Keratinocyte (primary cell): ENCODE measurements around the gene TRAF3. TPM values are rescaled to one million over a fixed set of nuclear protein-coding genes. Genes with fewer than 3 reads are reported as not detected.

ENCODE experiments used
- DNase-seq: peaks from one replicate; pipeline ENCODE4 v3.0.0-alpha.2; 2011; ENCODE audit warnings: low read depth, missing footprints, low spot score
- FAIRE-seq: peaks from 2 replicates; lab custom pipeline; 2011; peaks lifted over from hg19 to GRCh38; lab: Jason Lieb, UNC
- H2AFZ ChIP-seq: 2 replicates; pipeline ENCODE4 v1.6.0; 2012; ENCODE audit warnings: low read length, control low read depth, inconsistent platforms; ENCODE audit not compliant: control insufficient read depth
- H3K27ac ChIP-seq: 2 replicates; pipeline ENCODE4 v1.5.1; 2011; ENCODE audit warnings: low read length; ENCODE audit not compliant: control insufficient read depth, insufficient read depth
- H3K27me3 ChIP-seq: 3 replicates; pipeline ENCODE4 v1.6.0; 2011; ENCODE audit warnings: low read length; ENCODE audit not compliant: control insufficient read depth, insufficient read depth; ENCODE audit errors: extremely low read depth
- H3K36me3 ChIP-seq, 2 experiments: 2 replicates in 1 of 2; 3 replicates in 1 of 2; pipeline ENCODE4 v1.5.1; 2011; ENCODE audit warnings: low read length in 2 of 2, mild to moderate bottlenecking in 1 of 2; ENCODE audit not compliant: control insufficient read depth in 2 of 2, insufficient read depth in 2 of 2; ENCODE audit errors: extremely low read depth in 1 of 2
- H3K4me1 ChIP-seq: 3 replicates; pipeline ENCODE4 v1.5.1; 2011; ENCODE audit warnings: low read length; ENCODE audit not compliant: control insufficient read depth, insufficient read depth; ENCODE audit errors: extremely low read depth
- H3K4me2 ChIP-seq: 3 replicates; pipeline ENCODE4 v1.6.0; 2011; ENCODE audit warnings: low read depth, low read length; ENCODE audit not compliant: control insufficient read depth, insufficient read depth; ENCODE audit errors: extremely low read depth
- H3K4me3 ChIP-seq, 3 experiments: fragments of 200-600 bp in 1 of 3; sonication (generic) in 1 of 3; 2 replicates in 2 of 3; 3 replicates in 1 of 3; pipeline ENCODE4 v1.5.1; 2011 to 2016; ENCODE audit warnings: low read length in 3 of 3, mild to moderate bottlenecking in 3 of 3, control low read depth in 2 of 3, inconsistent platforms in 1 of 3, low read depth in 1 of 3, mixed read lengths in 1 of 3, mixed run types in 1 of 3, moderate library complexity in 1 of 3; ENCODE audit not compliant: control insufficient read depth in 2 of 3, insufficient read depth in 2 of 3; ENCODE audit errors: extremely low read depth in 1 of 3
- H3K79me2 ChIP-seq: 2 replicates; pipeline ENCODE4 v1.6.0; 2012; ENCODE audit warnings: low read length; ENCODE audit not compliant: control insufficient read depth, insufficient read depth
- H3K9ac ChIP-seq: 3 replicates; pipeline ENCODE4 v1.6.0; 2011; ENCODE audit warnings: low read length; ENCODE audit not compliant: control insufficient read depth, insufficient read depth; ENCODE audit errors: extremely low read depth
- H3K9me1 ChIP-seq: 3 replicates; pipeline ENCODE4 v1.6.0; 2011; ENCODE audit warnings: low read length; ENCODE audit not compliant: control insufficient read depth, insufficient read depth; ENCODE audit errors: extremely low read depth
- H3K9me3 ChIP-seq: 2 replicates; pipeline ENCODE4 v1.5.1; 2012; ENCODE audit warnings: low read depth, low read length; ENCODE audit not compliant: control insufficient read depth
- H4K20me1 ChIP-seq: 3 replicates; pipeline ENCODE4 v1.6.0; 2011; ENCODE audit warnings: low read length; ENCODE audit not compliant: control insufficient read depth, insufficient read depth; ENCODE audit errors: extremely low read depth
- EZH2 ChIP-seq: IDR thresholded peaks from one replicate; pipeline ENCODE4 v1.6.1; 2012; ENCODE audit warnings: inconsistent platforms, mild to moderate bottlenecking, low read length, moderate library complexity
- dilution Hi-C: fragments of 300-500 bp; cut with MboI; formaldehyde crosslinking; loops from one replicate; pipeline ENCODE4 v1.7.0; 2020; ENCODE audit warnings: low sequenced_read_pairs; ENCODE audit not compliant: extremely low pct_ligation_motif_present
- polyA plus RNA-seq, 5 experiments: library from polyadenylated mRNA; depleted of rRNA in 3 of 5; stranded (reverse) in 3 of 5; stranded (forward) in 1 of 5; unstranded in 1 of 5; fragments of >200 nt; gene quantifications; 1 replicate in 1 of 5; 2 replicates in 3 of 5; 3 replicates in 1 of 5; pipeline versions ENCODE4 v1.2.1 to v1.2.3, GENCODE V29; 2011 to 2012; ENCODE audit warnings: missing spikeins in 2 of 5, low read depth in 1 of 5, low replicate concordance in 1 of 5
- TF ChIP-seq, protein P1 (sequence below), 3 experiments: IDR thresholded peaks in 1 of 3; conservative IDR thresholded peaks in 1 of 3; optimal IDR thresholded peaks in 1 of 3; 2 replicates in 2 of 3; 3 replicates in 1 of 3; pipeline versions ENCODE3 to v1.5.1; 2011; ENCODE audit warnings: low read length in 3 of 3, mild to moderate bottlenecking in 3 of 3, moderate library complexity in 2 of 3, control low read depth in 1 of 3, inconsistent platforms in 1 of 3; ENCODE audit not compliant: insufficient read depth in 2 of 3; ENCODE audit errors: extremely low read depth in 1 of 3

The TRAF3 gene
- polyA plus RNA-seq, 1 donor (not counting 4 experiments of a cell fraction or from before 2014, with no cell fraction given), result 12.5 TPM

DNA sequence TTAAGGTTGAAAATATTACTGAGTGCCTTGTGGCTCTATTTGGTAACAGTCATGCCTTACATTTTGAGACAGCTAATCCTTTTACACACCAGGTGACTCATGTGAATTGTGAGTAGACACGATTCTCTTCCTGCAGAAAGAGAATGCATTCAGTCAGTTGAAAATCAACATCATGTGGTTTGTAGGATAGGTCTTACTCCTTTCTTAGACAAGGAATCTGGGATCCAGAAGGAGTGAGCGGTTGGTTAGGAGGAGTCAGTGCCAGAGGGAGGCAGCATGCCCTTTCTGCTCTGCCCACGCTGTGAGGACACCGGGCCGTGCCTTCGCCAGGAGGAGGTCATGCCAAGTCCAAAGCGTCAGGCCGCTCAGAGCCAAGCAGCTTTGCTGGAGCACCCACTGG is 47.6 kb downstream of the TRAF3 start:
- peaks cover 10% of the 10 kb centered on the region for H3K9me1 ChIP-seq
- TF ChIP-seq EZH2, result no peak
- TF ChIP-seq, protein P1, sequence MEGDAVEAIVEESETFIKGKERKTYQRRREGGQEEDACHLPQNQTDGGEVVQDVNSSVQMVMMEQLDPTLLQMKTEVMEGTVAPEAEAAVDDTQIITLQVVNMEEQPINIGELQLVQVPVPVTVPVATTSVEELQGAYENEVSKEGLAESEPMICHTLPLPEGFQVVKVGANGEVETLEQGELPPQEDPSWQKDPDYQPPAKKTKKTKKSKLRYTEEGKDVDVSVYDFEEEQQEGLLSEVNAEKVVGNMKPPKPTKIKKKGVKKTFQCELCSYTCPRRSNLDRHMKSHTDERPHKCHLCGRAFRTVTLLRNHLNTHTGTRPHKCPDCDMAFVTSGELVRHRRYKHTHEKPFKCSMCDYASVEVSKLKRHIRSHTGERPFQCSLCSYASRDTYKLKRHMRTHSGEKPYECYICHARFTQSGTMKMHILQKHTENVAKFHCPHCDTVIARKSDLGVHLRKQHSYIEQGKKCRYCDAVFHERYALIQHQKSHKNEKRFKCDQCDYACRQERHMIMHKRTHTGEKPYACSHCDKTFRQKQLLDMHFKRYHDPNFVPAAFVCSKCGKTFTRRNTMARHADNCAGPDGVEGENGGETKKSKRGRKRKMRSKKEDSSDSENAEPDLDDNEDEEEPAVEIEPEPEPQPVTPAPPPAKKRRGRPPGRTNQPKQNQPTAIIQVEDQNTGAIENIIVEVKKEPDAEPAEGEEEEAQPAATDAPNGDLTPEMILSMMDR (optimal IDR thresholded peaks at IDR 0.05 in 1 of 3, IDR thresholded peaks at IDR 0.05 in 1 of 3, conservative IDR thresholded peaks at IDR 0.05 in 1 of 3; ENCODE audit: extremely low read depth in 1 of 3, insufficient read depth in 2 of 3, low read length in 3 of 3), result peak in 2 of 3 experiments; percentile 9 to 39
- peak overlapping the region; percentile 53 for H3K4me2 ChIP-seq
- DNase-seq (peak; percentile 33), FAIRE-seq (no peak)
- no peak overlapping the region for H3K9ac ChIP-seq
- no peaks in the 10 kb centered on the region for H3K9me3 ChIP-seq
- H4K20me1 ChIP-seq, result peaks cover 10% of the 10 kb centered on the region
- H3K36me3 ChIP-seq, result no peaks in the 10 kb centered on the region
- no peak overlapping the region for H2AFZ ChIP-seq
- peaks cover 58% of the 10 kb centered on the region for H3K79me2 ChIP-seq
- H3K4me1 ChIP-seq, result peaks cover 15% of the 10 kb centered on the region
- dilution Hi-C loops, result no loop called here
- H3K27ac ChIP-seq, result peak overlapping the region; percentile 34
- no peaks in the 10 kb centered on the region for H3K27me3 ChIP-seq
- no peak overlapping the region for H3K4me3 ChIP-seq

DNA sequence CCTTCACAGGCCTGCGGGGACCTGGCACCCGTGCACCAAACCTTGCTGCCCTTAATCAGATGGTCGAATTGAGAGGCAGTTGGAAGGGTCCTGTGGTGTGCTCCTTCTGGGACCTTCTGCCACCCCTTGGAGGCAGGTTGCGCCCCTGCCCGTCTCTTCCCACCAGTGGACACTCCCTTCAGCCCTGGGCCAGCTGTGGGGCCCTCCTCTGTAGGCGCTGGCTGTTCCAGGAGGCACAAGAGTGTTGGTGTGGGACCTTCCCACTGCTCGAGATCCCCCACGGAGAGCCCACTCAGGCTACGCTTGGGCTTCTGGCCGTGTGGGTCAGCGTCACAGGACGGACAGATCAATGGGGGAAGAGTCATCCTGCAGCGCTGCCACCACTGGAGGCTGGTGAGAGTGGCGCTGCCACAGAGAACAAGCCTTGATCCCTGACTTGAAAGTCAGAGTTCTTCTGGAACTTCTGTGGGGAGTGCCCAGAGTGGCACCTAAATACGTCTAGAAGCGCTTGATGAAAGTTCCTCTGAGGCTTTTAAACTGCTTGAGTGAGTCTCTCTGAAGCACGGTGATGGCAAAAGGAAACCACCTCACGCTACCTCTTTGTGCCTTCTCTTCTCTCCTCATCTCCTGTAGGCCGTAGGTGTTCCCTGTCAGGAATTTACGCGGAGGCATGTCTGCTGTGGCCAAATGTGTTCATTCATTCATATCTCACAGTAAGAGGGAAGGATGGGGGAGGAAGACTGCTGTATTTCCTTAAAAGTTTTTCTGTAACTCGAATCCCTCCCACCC is 48.3 kb downstream of the TRAF3 start:
- H3K36me3 ChIP-seq, result no peaks in the 10 kb centered on the region
- no peaks in the 10 kb centered on the region for H3K9me3 ChIP-seq
- peaks cover 54% of the 10 kb centered on the region for H3K79me2 ChIP-seq
- H3K27ac ChIP-seq, result peak overlapping the region; percentile 34
- dilution Hi-C loops, result no loop called here
- H4K20me1 ChIP-seq, result peaks cover 10% of the 10 kb centered on the region
- no peak overlapping the region for H2AFZ ChIP-seq
- no peaks in the 10 kb centered on the region for H3K27me3 ChIP-seq
- FAIRE-seq (no peak), DNase-seq (no peak)
- TF ChIP-seq, protein P1 (optimal IDR thresholded peaks at IDR 0.05 in 1 of 3, IDR thresholded peaks at IDR 0.05 in 1 of 3, conservative IDR thresholded peaks at IDR 0.05 in 1 of 3; ENCODE audit: extremely low read depth in 1 of 3, insufficient read depth in 2 of 3, low read length in 3 of 3), result no peak
- TF ChIP-seq EZH2, result no peak
- H3K4me3 ChIP-seq, result no peak overlapping the region
- H3K9me1 ChIP-seq, result peaks cover 10% of the 10 kb centered on the region
- H3K4me2 ChIP-seq, result no peak overlapping the region
- no peak overlapping the region for H3K9ac ChIP-seq
- peaks cover 14% of the 10 kb centered on the region for H3K4me1 ChIP-seq
